ENCODE data around the gene KRTAP5-5.

- TF ChIP-seq POLR2AphosphoS5 (IDR thresholded peaks at IDR 0.05; ENCODE audit: low read depth, low read length): no peak
- no peak for TF ChIP-seq POLR2A (IDR thresholded peaks at IDR 0.05; ENCODE audit: low read depth, low read length)
Measured at GRCh38 chr11:1669546-1670218, 40.1 kb downstream of the KRTAP5-5 start.

Data from GM12891 (cell line).